GM19351 (cell line): Measurements from ENCODE around the gene IMP4.

ENCODE experiments used
- ATAC-seq: cut with Tn5 transposase; IDR thresholded peaks from one replicate; pipeline ENCODE4 v1.9.1; 2021; ENCODE audit warnings: mild to moderate bottlenecking, moderate library complexity; ENCODE audit not compliant: unreplicated experiment

The IMP4 gene

DNA sequence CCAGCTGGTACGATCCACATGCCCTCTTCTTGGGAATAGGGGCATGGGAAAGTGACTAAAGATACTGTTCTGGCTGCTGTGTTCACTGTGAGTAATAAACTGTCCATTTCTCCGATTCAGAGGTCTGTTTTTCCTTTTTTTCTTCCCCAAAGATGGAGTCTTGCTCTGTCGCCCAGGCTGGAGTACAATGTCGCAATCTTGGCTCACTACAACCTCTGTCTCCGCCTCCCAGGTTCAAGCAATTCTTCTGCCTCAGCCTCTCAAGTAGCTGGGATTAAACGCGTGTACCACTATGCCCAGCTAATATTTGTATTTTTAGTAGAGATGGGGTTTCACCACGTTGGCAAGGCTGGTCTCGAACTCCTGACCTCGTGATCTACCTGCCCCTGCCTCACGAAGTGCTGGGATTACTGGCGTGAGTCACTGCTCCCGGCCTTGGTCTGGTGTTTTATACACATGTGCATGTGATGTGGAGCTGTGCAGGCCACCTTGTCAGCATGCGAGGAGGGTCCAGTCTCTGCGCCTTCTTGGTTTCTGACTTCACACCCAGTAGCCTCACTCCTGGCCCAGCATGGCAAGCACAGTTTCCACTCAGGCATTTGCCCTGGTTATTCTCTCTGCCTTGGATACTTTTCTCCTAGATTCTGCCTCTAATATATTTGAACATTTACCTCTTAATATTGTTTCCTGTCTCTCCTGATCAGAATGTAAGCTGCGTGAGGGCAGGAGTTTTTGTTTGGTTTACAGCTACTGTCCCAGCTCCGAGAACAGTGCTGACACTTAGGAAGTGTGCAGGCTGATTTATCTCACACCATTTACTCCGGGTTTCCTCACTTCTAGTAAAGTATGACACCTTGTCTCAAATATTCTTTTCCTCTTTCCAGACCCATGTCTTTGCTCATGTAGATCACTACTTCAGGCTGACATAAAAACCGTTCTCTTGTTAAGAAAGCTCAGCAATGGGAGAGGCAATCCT is 32.9 kb downstream of the IMP4 start:
- no peak for ATAC-seq

DNA sequence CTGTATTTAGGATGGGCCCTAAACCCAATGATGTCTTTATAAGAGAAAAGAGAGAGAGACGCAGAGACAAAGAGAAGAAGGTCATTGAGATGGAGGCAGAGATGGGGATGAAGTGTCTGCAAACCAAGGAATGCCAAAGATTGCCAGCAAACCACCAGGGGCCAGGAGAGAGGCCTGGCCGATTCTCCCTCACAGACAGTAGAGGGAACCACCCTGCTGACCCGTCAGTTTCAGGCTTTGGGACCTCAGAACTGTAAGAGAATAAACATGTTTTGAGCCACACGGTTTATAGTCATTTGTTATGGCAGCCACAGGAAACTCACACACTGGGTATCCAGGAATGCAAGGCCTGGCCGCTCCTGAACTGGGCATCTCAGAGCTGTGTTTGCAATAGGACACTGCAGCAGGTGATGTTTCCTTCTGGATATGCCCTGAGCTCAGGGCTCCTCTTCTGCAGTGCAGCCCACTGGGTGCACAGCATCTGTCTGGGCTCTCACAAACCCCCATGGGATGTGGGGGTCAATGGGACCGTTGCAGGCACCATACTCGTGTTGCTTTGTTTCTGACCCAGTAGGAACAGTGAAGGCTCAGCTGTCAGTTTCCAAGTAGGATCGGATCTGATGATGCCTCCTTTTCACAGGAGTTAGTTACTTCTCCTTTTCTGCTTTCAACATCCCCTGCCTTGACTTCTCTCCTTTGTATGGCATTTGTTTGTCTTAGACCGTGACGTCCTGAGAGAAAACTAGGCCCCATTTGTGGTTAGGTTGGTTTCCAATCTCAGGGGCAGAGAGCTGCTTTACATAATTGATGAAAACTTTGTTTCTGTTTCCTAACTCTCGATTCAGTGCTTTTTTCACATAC is 34.0 kb downstream of the IMP4 start:
- peak; percentile 48 for ATAC-seq

DNA sequence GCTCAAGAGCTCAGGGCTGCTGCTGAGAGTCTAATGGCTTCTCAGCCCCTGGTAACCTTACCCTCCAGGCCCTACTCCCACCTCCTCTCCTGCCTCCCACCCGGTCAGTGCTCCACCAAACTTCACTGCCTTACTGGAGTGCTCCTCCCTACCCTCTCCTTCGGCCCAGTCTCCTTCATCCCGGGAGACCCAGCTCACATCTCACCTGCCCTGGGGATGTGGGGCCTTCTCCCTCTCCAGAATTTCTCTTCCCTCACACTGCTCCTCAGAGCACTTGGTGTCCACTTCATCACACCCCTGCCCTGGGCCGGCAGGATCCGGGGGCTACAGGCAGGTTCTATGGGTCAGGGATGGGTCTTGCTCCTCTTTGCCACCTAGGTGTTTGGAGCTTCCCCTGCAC is 34.8 kb downstream of the IMP4 start:
- no peak for ATAC-seq

DNA sequence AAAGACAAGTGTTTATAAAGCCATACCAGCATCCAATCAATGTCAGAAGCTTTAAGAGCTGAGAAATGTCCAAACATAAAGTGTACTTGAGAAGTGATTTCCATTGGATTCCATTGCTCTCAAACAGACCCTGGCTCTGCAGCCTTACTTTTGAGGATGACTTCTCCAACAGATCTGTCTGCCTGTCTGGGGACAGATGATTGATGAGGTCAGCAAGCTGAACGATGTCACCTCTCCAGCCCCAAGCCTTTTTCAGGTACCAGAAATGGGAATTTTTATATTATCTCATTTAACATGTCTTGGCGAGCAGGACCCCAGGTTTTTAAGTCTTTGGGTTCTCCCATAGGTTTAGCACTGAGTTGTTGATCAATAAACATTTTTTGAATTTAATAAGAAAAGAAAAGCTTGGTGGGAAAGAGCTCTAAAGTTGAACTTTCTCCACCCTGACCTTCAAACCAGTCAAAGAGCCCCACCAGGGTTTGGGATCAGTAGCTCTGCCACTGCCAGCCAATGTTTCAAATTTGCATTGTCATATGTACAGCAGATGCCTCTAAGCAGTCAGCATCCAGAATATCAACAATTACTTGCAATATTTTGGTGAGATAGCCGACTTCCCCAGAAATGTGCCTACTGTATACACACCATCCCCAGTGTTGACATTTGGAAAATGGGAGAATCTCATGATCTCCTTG is 35.7 kb downstream of the IMP4 start:
- ATAC-seq, result no peak

GRCh38 chr2:130378898-130379214 is 36.2 kb downstream of the IMP4 start:
- ATAC-seq, result no peak

DNA sequence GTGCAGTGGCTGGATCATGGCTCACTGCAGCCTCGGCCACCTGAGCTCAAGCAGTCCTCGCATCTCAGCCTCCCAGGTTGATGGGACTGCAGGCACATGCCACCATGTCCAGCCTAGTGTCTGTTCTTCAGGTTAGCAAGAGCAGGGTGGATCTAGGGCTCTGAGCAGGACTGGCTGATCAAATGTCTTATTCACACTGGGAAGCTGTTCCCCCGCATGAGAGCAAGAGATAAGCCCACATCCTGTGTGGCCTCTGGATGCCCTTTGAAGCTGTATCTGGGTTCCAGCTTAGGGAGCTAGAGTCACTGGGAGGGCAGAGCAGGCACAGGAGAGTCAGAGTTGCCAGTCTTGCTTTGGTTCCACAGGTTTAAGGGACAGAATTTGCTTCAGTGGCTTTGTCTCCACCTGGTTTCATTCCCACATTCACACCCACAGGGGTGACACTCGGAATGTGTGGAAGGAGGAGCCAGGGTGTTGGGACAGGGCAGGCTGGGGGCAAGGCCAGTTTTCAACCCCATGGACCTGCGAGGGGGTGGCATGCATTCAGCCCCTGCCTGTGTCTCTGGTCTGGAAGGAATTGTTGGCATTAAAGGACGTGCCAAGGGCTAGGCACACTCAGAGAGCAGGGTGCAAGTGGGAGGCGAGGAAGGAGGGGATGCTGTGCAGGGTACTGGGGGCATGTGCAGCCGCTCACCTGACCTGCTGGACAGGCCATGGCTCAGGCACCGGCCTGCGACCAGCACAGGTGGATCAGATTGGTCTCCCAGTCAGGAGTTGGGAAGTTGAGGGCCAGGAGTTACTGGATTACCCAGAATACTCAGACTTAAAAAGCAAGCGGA is 37.6 kb downstream of the IMP4 start:
- ATAC-seq, result no peak

GRCh38 chr2:130381145-130381544 is 38.4 kb downstream of the IMP4 start:
- no peak for ATAC-seq

DNA sequence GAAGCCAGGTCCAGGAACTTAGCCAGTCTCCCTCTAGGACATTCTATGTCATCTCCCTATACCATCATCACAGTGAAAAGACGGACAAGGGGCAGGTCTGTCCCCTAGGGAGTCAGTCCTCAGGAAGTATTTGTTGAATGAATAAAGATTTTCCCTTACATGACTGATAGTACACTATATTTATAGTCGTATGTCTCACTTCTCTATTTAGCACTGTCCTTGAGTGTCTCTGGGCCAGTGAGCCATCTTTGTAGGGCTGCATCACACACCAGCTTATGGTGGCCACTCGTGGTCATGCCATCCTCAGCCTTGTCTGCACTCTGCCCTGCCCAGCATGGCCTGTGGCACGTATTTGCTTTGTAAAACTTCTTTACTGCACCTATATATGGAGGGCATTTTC is 38.9 kb downstream of the IMP4 start:
- peak; percentile 46 for ATAC-seq

DNA sequence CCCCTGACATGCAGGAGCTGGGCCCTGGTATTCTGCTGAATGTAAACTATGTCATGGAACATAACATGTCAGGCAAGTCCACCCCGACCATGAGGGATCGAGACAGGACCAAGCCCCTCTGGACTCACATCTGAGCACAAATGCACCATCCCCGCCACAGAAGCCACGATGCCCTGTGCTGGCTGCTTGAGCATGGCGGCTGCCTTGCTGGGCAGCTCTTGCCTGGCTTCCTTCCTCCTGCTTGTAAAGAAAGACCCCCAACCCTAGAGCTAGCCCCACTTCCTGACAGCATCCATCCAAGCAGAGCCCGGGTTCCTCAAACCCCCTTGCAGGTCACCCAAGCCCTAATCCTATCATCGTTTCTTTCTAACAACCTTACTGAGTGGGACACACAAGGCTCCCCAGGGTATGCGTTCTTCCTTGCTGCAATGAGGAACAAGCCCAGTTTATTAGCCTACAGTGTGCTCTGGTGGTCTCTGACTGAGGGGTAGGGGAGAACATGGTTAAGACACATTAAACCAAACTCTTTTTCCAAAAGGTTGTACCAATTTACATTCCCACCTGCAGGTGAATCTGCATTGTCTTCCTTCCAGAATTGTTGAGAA is 39.7 kb downstream of the IMP4 start:
- ATAC-seq, result no peak

- ATAC-seq, result no peak
Measured at GRCh38 chr2:130385709-130386108, 43.0 kb downstream of the IMP4 start.

DNA sequence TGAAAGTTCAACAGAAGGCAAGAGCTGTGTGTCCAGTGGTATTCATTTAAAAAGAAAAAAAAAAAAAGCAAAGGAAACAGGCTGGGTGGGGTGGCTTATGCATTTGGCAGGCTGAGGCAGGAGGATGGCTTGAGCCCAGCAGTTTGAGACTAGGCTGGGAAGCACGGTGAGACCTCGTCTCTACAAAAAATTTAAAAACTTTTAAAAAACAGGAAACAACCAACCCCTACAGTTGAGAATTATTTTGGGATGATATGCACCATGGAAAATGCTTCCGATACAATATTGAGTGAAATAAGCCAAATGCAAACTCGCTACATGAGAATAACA is 44.3 kb downstream of the IMP4 start:
- ATAC-seq, result no peak

GRCh38 chr2:130387804-130388203 is 45.1 kb downstream of the IMP4 start:
- no peak for ATAC-seq

DNA sequence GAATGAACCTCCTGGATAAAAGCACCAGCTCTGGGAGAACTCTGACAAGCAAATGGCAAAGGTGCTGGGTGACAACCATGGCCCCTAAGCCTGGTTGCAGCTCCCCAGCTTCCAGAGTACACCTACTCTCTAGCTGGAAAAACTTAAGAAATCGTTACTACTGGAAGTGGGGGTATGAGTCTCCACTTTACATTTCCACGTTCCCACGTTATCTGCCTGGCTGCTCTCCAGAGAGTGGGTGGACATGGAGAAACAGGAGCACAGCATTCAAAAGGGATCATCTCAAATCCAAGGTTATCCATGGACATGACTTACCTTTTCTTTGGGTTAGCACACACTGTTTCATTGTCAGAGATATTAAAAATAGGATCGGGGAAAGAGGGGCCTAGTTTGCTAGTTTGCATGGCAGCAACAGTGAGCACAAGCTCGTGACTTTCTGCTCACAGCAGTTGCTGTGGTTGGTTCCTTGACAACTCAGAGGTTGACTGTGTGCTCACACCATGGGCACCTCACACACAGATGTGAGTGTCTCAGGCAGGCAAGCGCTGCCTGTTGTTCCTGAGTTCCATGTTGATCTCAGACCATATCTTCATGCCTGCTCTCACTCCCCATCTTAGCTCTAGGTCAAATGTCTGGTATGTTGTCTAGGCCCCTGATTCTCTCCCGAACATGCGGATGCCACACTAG is 45.7 kb downstream of the IMP4 start:
- ATAC-seq, result no peak

GRCh38 chr2:130389358-130389757 is 46.7 kb downstream of the IMP4 start:
- ATAC-seq, result no peak

DNA sequence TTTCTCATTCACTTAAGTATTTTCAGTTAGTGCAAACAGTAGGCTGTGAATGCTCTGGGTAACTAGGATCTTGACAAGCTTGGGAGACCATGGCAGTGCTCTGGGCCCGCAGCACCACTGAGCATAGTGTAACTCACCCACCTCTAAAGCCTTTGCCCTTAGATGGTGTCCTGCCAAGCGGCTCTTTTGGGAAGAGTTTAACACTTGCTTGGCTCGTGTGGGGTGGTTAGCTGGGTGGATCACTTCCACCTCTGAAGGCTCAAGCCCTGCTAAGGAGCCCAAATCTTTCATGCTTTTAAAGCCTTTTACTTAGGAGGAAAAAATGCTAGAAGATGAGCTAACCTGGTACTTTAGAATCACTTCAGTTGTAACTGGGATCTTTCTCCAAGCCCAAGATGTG is 47.1 kb downstream of the IMP4 start:
- no peak for ATAC-seq

DNA sequence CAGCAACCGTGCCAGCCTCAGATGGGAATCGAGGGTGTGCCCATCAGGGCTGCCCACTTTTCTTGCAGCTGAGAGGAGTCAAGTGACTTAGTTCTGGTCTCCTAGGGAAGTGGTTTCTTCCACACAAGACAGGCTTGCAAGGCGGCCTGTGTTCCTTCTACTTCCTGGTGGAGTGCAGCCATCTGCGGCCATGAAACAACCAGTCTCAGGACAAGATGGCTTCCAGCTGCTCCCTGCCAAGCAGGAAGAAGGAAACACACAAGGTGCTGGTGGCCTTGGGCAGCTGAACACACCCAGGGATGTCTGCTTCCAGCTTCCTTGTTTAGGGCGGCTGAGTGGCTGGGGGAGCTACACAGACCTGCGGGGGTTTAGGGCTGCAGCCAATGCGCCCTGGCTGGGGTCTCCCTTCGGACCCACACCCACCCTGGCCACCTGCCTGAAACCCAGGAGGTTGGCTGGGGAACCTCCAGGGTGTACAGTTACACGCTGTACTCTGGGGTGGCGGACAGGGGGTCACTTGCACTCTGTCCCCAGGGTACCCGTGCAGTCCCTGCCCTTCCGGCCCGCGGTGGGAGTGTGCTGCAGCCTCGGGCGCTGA is 47.9 kb downstream of the IMP4 start:
- peak; percentile 26 for ATAC-seq

DNA sequence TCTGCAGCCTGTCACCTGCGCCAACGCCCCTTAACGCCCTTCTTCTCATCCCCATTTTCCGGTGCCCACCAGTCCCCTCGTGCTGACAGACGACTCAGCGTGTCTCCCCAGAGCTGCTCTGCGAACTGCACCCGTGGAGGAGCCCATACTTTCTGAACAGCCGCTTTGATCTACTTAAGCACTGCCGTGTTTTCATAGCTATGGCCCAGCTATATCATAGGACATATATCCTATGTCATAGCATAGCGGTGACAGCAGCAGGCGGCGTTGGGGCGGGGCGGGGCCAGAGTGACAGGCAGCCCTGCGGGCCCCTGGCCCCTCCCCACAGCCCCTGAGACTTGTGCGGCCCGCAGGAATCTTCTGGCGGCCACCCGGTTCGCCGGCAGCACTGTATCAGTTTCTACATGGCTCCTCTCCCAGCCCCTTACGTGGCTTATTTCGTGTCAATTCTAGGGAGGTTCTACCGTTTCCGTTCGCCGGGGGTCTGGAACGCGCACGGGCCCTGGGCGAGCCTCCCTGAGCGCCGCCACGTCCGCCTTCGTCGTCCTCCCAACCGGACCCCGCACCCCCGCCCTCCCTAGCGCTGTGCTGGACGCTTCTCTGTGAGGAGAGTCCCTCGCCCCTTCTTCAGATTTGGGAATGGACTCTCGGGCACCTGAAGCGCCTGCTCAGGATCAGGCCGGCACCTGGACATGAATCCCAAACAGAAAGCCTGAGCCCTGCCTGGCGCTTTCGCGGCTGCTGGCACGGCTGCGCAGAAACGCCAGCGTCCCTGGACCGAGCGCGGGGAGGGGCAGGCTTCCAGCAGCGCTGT is 48.6 kb downstream of the IMP4 start:
- peak; percentile 88 for ATAC-seq

- ATAC-seq, result no peak
Measured at GRCh38 chr2:130391872-130392670, 49.4 kb downstream of the IMP4 start.
